Measurements from ENCODE around the gene ELF2.

DNA sequence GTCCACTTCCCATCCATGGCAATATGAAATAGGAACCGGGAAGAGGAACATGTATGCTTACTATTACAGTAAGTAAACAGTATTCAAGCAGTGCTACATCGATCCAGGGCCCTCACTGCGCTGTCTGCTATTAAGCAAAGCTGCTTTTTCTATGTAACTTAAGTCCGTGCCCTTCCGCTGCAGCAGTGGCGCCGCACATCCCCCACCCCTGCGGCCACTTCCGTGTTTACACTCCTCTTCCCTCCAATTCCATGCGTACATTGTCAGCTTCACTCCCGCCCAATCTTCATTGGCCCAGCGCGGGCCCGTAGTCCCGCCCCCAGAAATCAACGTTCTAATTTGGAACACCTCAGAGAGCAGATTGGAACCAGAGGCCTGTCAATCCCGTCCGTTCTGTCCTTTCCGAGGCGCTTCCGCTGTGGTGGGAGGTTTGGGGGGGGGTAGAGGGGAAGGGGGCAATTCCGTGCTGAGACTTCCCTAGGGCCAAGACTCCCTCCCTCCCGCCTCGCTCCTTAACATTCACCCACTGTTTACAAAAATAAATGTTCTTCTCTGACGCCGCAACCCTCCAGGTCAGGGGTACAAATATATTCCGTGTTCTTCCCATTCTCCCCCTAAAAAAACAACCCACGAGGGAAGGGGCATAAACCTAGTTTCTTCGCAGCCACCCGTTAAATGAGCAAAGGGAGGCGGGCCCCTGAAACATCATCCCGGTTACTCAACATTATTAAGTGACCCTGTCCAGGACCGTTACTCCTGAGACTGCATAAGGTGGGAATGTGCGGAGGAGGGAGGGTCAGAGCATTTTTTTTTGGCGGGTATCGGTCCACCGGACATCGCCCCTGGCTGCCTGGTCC lies 94.0 kb downstream of the ELF2 start:
- TF ChIP-seq, protein P1, sequence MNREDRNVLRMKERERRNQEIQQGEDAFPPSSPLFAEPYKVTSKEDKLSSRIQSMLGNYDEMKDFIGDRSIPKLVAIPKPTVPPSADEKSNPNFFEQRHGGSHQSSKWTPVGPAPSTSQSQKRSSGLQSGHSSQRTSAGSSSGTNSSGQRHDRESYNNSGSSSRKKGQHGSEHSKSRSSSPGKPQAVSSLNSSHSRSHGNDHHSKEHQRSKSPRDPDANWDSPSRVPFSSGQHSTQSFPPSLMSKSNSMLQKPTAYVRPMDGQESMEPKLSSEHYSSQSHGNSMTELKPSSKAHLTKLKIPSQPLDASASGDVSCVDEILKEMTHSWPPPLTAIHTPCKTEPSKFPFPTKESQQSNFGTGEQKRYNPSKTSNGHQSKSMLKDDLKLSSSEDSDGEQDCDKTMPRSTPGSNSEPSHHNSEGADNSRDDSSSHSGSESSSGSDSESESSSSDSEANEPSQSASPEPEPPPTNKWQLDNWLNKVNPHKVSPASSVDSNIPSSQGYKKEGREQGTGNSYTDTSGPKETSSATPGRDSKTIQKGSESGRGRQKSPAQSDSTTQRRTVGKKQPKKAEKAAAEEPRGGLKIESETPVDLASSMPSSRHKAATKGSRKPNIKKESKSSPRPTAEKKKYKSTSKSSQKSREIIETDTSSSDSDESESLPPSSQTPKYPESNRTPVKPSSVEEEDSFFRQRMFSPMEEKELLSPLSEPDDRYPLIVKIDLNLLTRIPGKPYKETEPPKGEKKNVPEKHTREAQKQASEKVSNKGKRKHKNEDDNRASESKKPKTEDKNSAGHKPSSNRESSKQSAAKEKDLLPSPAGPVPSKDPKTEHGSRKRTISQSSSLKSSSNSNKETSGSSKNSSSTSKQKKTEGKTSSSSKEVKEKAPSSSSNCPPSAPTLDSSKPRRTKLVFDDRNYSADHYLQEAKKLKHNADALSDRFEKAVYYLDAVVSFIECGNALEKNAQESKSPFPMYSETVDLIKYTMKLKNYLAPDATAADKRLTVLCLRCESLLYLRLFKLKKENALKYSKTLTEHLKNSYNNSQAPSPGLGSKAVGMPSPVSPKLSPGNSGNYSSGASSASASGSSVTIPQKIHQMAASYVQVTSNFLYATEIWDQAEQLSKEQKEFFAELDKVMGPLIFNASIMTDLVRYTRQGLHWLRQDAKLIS (CRISPR knock-in tag; IDR thresholded peaks at IDR 0.05; ENCODE audit: borderline replicate concordance), result no peak
- TF ChIP-seq CREB1 (CRISPR knock-in tag; IDR thresholded peaks at IDR 0.05) (no peak), GABPB1 (CRISPR knock-in tag; IDR thresholded peaks at IDR 0.05) (peak; percentile 43; the same call in 1 of the 2 replicates)
- TF ChIP-seq, protein P2, sequence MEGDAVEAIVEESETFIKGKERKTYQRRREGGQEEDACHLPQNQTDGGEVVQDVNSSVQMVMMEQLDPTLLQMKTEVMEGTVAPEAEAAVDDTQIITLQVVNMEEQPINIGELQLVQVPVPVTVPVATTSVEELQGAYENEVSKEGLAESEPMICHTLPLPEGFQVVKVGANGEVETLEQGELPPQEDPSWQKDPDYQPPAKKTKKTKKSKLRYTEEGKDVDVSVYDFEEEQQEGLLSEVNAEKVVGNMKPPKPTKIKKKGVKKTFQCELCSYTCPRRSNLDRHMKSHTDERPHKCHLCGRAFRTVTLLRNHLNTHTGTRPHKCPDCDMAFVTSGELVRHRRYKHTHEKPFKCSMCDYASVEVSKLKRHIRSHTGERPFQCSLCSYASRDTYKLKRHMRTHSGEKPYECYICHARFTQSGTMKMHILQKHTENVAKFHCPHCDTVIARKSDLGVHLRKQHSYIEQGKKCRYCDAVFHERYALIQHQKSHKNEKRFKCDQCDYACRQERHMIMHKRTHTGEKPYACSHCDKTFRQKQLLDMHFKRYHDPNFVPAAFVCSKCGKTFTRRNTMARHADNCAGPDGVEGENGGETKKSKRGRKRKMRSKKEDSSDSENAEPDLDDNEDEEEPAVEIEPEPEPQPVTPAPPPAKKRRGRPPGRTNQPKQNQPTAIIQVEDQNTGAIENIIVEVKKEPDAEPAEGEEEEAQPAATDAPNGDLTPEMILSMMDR (IDR thresholded peaks at IDR 0.05), result no peak
- TF ChIP-seq, protein P3, sequence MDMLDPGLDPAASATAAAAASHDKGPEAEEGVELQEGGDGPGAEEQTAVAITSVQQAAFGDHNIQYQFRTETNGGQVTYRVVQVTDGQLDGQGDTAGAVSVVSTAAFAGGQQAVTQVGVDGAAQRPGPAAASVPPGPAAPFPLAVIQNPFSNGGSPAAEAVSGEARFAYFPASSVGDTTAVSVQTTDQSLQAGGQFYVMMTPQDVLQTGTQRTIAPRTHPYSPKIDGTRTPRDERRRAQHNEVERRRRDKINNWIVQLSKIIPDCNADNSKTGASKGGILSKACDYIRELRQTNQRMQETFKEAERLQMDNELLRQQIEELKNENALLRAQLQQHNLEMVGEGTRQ (CRISPR knock-in tag; IDR thresholded peaks at IDR 0.05), result no peak

Measured in WTC11 (cell line).